CD14-positive monocyte (primary cell): ENCODE results near the gene EPB41L5. TPM values are rescaled to one million over a fixed set of nuclear protein-coding genes. Genes with fewer than 3 reads are reported as not detected.

Experiments used
- DNase-seq, 3 donors: peaks; one replicate each; pipeline ENCODE4 v3.0.0-alpha.2; 2011 to 2022
- H2AFZ ChIP-seq: 2 replicates; pipeline ENCODE4 v1.6.0; 2012; ENCODE audit warnings: mild to moderate bottlenecking, low read depth, low read length, inconsistent platforms; ENCODE audit not compliant: insufficient read depth, poor library complexity, severe bottlenecking
- H3K27ac ChIP-seq, 2 donors: 1 replicate in 1 of 2; 2 replicates in 1 of 2; pipeline ENCODE4 v1.5.1; 2012 to 2013; ENCODE audit warnings: low read length in 2 of 2, control low read depth in 1 of 2, inconsistent platforms in 1 of 2, low read depth in 1 of 2, mild to moderate bottlenecking in 1 of 2
- H3K27me3 ChIP-seq, 2 donors: one replicate each; pipeline versions ENCODE4 v1.6.0 to v1.6.1; 2011 to 2013; ENCODE audit warnings: low read length in 2 of 2; ENCODE audit not compliant: control insufficient read depth in 2 of 2, insufficient read depth in 2 of 2
- H3K36me3 ChIP-seq, 2 donors: replicated peaks in 1 of 2; 1 replicate in 1 of 2; 2 replicates in 1 of 2; pipeline versions ENCODE4 v1.5.1 to v1.6.1; 2012 to 2013; ENCODE audit warnings: low read length in 2 of 2, control low read depth in 1 of 2, inconsistent platforms in 1 of 2, mild to moderate bottlenecking in 1 of 2; ENCODE audit not compliant: insufficient read depth in 2 of 2, control insufficient read depth in 1 of 2
- H3K4me1 ChIP-seq, 2 donors: 1 replicate in 1 of 2; 2 replicates in 1 of 2; pipeline versions ENCODE4 v1.5.1 to v1.6.1; 2012 to 2013; ENCODE audit warnings: low read length in 2 of 2, control low read depth in 1 of 2, inconsistent platforms in 1 of 2, mild to moderate bottlenecking in 1 of 2, moderate library complexity in 1 of 2; ENCODE audit not compliant: insufficient read depth in 2 of 2, control insufficient read depth in 1 of 2
- H3K4me2 ChIP-seq: replicated peaks from 2 replicates; pipeline ENCODE3; 2012; ENCODE audit warnings: low read length, moderate library complexity, mild to moderate bottlenecking; ENCODE audit not compliant: poor library complexity, severe bottlenecking; ENCODE audit errors: extremely low read depth
- H3K4me3 ChIP-seq, 3 experiments: fragments of 200-600 bp in 1 of 3; sonication (generic) in 1 of 3; replicated peaks in 1 of 3; 1 replicate in 2 of 3; 2 replicates in 1 of 3; pipeline ENCODE4 v1.5.1; 2011 to 2013; ENCODE audit warnings: low read length in 3 of 3, mild to moderate bottlenecking in 3 of 3, control low read depth in 2 of 3, low read depth in 2 of 3, inconsistent platforms in 1 of 3, moderate library complexity in 1 of 3
- H3K79me2 ChIP-seq: 2 replicates; pipeline ENCODE4 v1.6.0; 2012; ENCODE audit warnings: mild to moderate bottlenecking, control low read depth, inconsistent platforms, low read length, moderate library complexity; ENCODE audit not compliant: insufficient read depth
- H3K9ac ChIP-seq: 2 replicates; pipeline ENCODE4 v1.6.0; 2017; ENCODE audit warnings: low read length, mild to moderate bottlenecking; ENCODE audit not compliant: insufficient read depth, poor library complexity, severe bottlenecking
- H3K9me3 ChIP-seq, 2 donors: replicated peaks in 1 of 2; 1 replicate in 1 of 2; 2 replicates in 1 of 2; pipeline versions ENCODE4 v1.5.1 to v1.6.1; 2012 to 2013; ENCODE audit warnings: low read length in 2 of 2, control low read depth in 1 of 2; ENCODE audit not compliant: control insufficient read depth in 1 of 2, insufficient read depth in 1 of 2
- H4K20me1 ChIP-seq: 2 replicates; pipeline ENCODE4 v1.6.0; 2012; ENCODE audit warnings: mild to moderate bottlenecking, low read length, control low read depth, moderate library complexity; ENCODE audit not compliant: insufficient read depth
- H3K27ac Mint-ChIP-seq, 7 donors: one replicate each; pipeline ENCODE4 v1.8.0; 2020; ENCODE audit warnings: mild to moderate bottlenecking in 7 of 7, mixed read lengths in 7 of 7, moderate library complexity in 6 of 7, inconsistent platforms in 2 of 7
- H3K27me3 Mint-ChIP-seq, 3 donors: one replicate each; pipeline ENCODE4 v1.8.0; 2021 to 2022; ENCODE audit warnings: low read depth in 3 of 3, mild to moderate bottlenecking in 3 of 3, mixed read lengths in 3 of 3, moderate library complexity in 3 of 3, inconsistent platforms in 1 of 3
- H3K36me3 Mint-ChIP-seq, 2 donors: one replicate each; pipeline ENCODE4 v1.8.0; 2020; ENCODE audit warnings: mixed read lengths in 2 of 2, inconsistent platforms in 1 of 2, mild to moderate bottlenecking in 1 of 2
- H3K4me1 Mint-ChIP-seq: one replicate; pipeline ENCODE4 v1.8.0; 2020; ENCODE audit warnings: mild to moderate bottlenecking, mixed read lengths
- H3K4me3 Mint-ChIP-seq, 2 donors: one replicate each; pipeline ENCODE4 v1.8.0; 2020; ENCODE audit warnings: mild to moderate bottlenecking in 2 of 2, mixed read lengths in 2 of 2, moderate library complexity in 1 of 2
- H3K9me3 Mint-ChIP-seq, 7 donors: one replicate each; pipeline ENCODE4 v1.8.0; 2020 to 2022; ENCODE audit warnings: mixed read lengths in 7 of 7, mild to moderate bottlenecking in 6 of 7, moderate library complexity in 6 of 7, inconsistent platforms in 2 of 7
- WGBS: methylation state at CpG from one replicate; pipeline ENCODE4 v1.1.5; 2013; ENCODE audit warnings: missing lambda C conversion rate; ENCODE audit not compliant: insufficient coverage; 5-methylcytosine and 5-hydroxymethylcytosine counted together
- intact Hi-C, 2 donors: fragments of 100-400 bp; cut with micrococcal nuclease; formaldehyde crosslinking; loops; one replicate each; pipeline versions ENCODE4 v1.15.0 to v1.15.1; 2023
- polyA plus RNA-seq, 3 donors: library from polyadenylated mRNA; depleted of rRNA in 1 of 3; unstranded in 2 of 3; stranded (reverse) in 1 of 3; fragments of 300-500 nt in 2 of 3; fragments of >200 nt in 1 of 3; fragmentation: Illumina TruSeq in 2 of 3; gene quantifications; 1 replicate in 2 of 3; 2 replicates in 1 of 3; pipeline ENCODE4 v1.2.3, GENCODE V29; 2012 to 2021
- TF ChIP-seq, protein P1 (sequence below): fragments of 200-600 bp; IDR thresholded peaks from one replicate; pipeline ENCODE4 v1.8.0; 2022; ENCODE audit warnings: antibody characterized with exemption, mild to moderate bottlenecking

EPB41L5 gene
- polyA plus RNA-seq, 3 donors = 1.4 to 2.4 (median 2.0) TPM

GRCh38 chr2:120026890-120027289 lies 14.0 kb downstream of the EPB41L5 start:
- H3K79me2 ChIP-seq = no peaks in the 10 kb centered on the region
- H3K9ac ChIP-seq = no peak overlapping the region
- WGBS = no CpG with 5 or more reads among the region's 2 CpGs
- no peaks in the 10 kb centered on the region for H3K4me1 Mint-ChIP-seq
- no peaks in the 10 kb centered on the region for H3K36me3 ChIP-seq
- no peak overlapping the region for H3K27ac ChIP-seq
- peaks cover 0 to 2% (median 0%) of the 10 kb centered on the region in 3 donors for H3K27me3 Mint-ChIP-seq
- H2AFZ ChIP-seq = no peak overlapping the region
- H3K4me1 ChIP-seq = no peaks in the 10 kb centered on the region
- H3K27ac Mint-ChIP-seq = no peak overlapping the region
- H3K4me2 ChIP-seq = no peak overlapping the region
- no peaks in the 10 kb centered on the region for H3K36me3 Mint-ChIP-seq
- H3K4me3 ChIP-seq = no peak overlapping the region
- H3K9me3 ChIP-seq = peaks cover 7% of the 10 kb centered on the region in 2 donors
- no peaks in the 10 kb centered on the region for H3K27me3 ChIP-seq
- DNase-seq = no peak
- H3K9me3 Mint-ChIP-seq = peaks cover 12 to 27% (median 16%) of the 10 kb centered on the region in 7 donors
- TF ChIP-seq, protein P1, sequence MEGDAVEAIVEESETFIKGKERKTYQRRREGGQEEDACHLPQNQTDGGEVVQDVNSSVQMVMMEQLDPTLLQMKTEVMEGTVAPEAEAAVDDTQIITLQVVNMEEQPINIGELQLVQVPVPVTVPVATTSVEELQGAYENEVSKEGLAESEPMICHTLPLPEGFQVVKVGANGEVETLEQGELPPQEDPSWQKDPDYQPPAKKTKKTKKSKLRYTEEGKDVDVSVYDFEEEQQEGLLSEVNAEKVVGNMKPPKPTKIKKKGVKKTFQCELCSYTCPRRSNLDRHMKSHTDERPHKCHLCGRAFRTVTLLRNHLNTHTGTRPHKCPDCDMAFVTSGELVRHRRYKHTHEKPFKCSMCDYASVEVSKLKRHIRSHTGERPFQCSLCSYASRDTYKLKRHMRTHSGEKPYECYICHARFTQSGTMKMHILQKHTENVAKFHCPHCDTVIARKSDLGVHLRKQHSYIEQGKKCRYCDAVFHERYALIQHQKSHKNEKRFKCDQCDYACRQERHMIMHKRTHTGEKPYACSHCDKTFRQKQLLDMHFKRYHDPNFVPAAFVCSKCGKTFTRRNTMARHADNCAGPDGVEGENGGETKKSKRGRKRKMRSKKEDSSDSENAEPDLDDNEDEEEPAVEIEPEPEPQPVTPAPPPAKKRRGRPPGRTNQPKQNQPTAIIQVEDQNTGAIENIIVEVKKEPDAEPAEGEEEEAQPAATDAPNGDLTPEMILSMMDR = no peak
- intact Hi-C loops = no loop called here
- H4K20me1 ChIP-seq = no peaks in the 10 kb centered on the region
- no peak overlapping the region for H3K4me3 Mint-ChIP-seq

DNA sequence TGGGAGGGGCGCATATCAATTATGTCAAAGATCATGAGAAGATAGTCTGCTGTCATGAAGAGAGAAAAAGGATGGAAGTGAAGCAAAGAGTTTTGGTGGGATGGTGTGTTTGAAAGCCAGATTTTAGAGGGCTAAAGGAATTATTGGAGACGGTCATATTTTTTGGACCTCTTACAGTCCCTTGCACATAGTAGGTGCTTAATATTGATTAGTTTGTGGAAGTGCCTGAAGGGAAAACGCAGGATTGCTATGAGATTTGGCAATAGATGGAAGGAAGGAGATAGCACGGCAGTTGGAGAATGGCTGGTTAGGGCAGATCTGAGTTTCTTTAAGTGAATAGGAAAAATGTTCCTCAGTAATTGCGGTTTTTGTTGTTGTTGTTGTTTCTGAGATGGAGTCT lies 15.9 kb downstream of the EPB41L5 start:
- no peak overlapping the region for H3K9ac ChIP-seq
- no peak overlapping the region for H3K4me3 ChIP-seq
- H3K4me2 ChIP-seq = no peak overlapping the region
- no peak overlapping the region for H3K27ac ChIP-seq
- no peak overlapping the region for H3K27ac Mint-ChIP-seq
- no peaks in the 10 kb centered on the region for H4K20me1 ChIP-seq
- TF ChIP-seq, protein P1 = no peak
- DNase-seq = no peak
- H3K9me3 ChIP-seq = peaks cover 7% of the 10 kb centered on the region in 2 donors
- H2AFZ ChIP-seq = no peak overlapping the region
- peaks cover 0 to 2% (median 0%) of the 10 kb centered on the region in 3 donors for H3K27me3 Mint-ChIP-seq
- H3K4me3 Mint-ChIP-seq = no peak overlapping the region
- H3K36me3 ChIP-seq = no peaks in the 10 kb centered on the region
- intact Hi-C loops = no loop called here
- no peaks in the 10 kb centered on the region for H3K36me3 Mint-ChIP-seq
- no peaks in the 10 kb centered on the region for H3K4me1 Mint-ChIP-seq
- H3K4me1 ChIP-seq = no peaks in the 10 kb centered on the region
- no peaks in the 10 kb centered on the region for H3K27me3 ChIP-seq
- H3K79me2 ChIP-seq = no peaks in the 10 kb centered on the region
- WGBS = 95% methylated on average over 4 of the region's 5 CpGs
- H3K9me3 Mint-ChIP-seq = peaks cover 11 to 18% (median 15%) of the 10 kb centered on the region in 7 donors
